Stimulated activated CD8-positive, alpha-beta memory T cell treated with anti-CD3 and anti-CD28 coated beads, Interleukin-4, amount 100 ng/mL, for 48 hours (primary cell): ENCODE results near the gene DDI2.

Experiments used
- DNase-seq: peaks from one replicate; pipeline ENCODE4 v3.0.0-alpha.2; 2020

DDI2 gene

DNA sequence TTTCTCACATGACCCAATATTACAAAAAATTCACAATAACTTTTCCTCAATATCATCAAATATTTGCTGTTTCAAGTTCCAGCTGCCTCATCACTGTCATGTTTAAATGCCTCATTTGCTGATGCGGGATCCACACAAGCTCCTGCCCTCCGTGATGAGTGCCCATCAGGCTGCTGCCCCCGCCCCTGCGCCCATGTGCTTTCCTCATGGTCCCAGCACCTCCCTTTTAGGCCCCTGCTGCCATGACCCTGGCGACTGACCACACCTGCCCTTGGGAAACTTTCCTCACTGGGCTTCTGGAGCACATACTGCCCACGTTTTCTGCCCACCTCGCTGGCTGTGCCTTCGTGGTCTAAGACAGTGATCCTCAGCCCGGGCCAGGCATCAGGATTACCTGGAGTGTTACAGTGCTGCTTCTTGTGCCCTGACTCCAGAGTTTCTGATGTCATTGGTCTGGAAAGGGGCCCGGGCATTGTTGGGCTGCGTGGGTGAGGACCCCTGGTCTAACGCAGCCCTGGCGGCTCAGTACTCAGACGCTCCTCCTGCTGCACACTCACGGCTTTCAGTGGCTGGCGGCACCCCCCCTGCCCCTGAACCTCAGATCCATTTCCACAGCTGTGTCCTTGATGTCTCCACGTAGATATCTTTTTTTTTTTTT, 87.4 kb downstream of the DDI2 start:
- no peak for DNase-seq

DNA sequence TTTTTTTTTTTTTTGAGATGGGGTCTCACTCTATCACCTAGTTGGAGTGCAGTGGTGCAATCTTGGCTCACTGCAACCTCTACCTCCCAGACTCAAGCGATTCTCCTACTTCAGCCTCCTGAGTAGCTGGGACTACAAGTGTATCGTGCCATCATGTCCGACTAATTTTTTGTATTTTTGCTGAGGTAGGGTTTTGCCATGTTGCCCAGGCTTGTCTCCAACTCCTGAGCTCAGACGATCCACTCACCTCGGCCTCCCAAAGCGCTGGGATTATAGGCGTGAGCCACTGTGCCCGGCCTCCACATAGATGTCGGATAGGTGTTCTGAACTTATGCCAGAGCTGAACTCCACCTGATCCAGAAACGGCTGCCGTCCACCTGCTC, 87.9 kb downstream of the DDI2 start:
- no peak for DNase-seq

DNA sequence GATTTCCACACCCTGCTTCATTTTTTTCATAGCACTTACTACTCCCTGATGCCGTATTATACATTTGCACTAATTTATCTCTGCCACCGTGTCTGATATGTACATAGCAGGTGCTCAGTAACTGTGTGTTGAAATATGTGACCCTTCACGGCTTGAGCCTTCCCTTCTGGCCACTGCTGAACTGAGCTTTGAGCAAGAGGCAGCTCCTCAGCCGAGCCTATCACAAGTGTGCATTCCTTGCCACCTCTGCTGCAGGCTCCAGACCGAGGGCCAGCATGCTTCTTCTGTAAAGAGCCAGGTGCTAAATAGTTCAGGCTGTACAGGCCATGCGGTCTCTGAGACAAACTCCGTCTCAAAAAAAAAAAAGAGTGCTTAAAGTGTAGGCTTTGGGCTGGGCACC, 89.5 kb downstream of the DDI2 start:
- DNase-seq = no peak

DNA sequence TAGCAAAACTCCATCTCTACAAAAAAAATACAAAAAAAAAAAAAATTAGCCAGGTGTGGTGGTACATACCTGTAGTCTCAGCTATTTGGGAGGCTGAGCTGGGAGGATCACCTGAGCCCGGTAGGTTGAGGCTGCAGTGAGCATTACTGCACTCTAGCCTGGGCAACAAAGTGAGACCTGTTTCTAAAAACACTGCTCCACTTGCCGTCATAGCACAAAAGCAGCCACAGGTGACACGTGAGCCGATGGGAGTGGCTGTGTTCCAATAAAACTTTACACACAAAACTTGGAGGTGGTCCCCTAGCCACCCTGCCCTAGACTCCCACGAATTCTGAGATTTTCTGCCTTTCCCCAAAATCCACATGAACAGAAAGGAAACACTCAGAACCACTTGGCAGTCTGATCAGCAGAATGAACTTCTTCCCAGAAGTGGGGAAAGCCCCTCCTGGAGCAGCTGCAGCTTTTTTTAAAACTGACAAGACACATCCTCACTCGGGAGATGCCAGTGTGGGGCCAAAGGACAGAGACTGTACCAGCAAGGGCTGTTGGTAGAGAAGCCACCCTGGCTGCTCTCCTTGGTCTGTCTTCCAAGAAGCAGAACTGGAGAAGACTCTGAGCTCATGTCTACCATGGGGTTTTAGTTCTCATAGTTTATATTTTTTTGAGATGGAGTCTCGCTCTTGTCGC, 90.1 kb downstream of the DDI2 start:
- DNase-seq = no peak

DNA sequence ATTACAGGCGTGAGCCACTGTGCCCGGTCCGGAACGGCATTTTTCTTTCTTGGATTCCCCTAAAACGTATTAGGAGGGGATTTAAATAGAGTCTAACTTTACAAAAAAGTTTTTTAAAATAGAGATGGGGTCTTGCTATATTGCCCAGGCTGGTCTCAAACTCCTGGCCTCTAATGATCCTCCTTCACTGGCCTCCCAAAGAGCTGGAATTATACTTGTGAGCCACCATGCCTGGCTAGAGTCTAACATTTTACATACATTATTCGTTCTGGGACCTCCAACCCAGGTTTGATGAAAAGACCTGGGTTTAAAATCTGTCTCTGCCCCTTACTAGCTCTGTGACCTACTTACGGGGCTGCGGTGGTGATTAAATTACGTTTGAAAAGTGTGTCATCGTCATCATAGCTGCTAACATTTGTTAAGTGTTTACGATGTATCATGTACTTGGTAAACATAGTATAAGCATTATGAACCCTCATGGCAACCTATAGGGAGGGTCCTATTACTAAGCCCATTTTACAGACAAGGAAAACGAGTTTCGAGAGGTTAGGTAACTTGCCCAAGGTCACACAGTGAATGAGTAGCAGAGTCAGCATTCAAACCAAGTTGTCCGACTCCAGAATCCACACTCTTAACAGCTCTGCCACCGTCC, 91.4 kb downstream of the DDI2 start:
- no peak for DNase-seq

DNA sequence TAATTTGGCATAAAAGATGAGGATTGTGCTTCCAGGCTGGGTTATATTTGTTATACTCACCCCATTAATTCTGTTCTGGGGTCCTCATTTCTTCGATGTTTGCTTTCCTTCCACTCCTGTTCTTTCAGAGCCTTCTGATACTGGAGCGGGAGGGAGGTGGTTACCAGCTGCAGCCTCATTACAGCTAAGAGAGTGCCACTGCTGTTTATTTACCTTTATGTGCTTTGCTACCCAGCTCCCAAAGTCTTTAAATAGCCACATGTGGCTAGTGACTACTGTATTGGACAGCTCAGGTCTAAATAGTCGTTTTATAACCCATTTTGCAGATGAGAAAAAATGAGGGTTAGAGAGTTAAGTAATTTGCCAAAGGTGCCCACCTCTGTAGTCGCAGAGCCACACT, 92.0 kb downstream of the DDI2 start:
- no peak for DNase-seq

DNA sequence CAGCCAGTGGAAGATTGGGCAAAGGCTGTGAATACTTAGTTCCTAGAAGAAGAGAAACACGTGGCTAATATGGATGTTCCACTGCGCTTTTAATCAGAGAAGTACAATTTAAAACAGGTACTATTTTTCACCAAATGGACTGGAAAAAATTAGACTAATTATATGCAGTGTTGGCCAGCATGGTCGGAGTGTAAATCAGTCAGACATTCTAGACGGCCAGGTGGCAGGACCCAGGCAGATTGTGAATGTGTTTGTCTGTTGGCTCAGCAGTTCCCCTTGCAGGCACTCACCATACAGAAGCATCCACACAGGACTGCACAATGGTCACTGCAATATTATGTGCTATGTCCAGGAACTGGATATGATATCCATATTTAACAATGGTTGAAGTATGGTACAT, 94.9 kb downstream of the DDI2 start:
- DNase-seq = no peak

DNA sequence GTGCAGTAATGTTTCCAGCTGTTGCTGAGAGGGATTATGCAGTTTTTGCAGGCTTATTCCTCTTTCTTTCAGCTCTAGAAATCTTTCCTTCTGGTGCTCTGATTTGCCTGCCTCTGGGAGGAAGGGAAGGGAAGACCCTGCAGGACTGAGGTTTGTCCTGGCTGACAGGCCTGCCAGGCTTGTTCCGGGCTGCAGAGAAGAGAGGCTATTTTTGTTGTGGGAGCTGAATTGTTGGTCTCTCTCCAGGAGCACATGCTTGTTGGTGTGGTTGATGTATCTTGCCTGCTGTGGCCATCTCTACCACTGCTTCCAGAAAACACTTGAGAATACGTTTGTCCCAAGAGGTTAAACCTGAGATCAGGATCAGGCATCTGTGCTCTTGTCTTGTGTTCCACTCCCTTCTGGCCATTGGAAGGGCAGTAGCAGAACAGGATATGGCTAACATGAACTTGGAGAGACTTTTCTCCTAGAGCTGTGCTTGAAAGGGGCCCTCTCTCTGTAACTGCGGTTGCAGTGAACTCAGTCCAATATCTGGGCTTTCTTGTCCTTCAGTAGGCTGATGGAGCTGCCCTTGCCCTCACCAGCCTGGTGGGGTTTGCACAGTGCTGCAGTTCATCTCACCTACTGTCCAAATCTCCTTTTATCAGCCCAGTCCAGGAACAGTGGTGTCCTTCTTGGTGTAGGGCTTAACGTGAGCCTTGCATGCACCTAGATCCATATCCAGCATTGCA, 97.3 kb downstream of the DDI2 start:
- DNase-seq = no peak

DNA sequence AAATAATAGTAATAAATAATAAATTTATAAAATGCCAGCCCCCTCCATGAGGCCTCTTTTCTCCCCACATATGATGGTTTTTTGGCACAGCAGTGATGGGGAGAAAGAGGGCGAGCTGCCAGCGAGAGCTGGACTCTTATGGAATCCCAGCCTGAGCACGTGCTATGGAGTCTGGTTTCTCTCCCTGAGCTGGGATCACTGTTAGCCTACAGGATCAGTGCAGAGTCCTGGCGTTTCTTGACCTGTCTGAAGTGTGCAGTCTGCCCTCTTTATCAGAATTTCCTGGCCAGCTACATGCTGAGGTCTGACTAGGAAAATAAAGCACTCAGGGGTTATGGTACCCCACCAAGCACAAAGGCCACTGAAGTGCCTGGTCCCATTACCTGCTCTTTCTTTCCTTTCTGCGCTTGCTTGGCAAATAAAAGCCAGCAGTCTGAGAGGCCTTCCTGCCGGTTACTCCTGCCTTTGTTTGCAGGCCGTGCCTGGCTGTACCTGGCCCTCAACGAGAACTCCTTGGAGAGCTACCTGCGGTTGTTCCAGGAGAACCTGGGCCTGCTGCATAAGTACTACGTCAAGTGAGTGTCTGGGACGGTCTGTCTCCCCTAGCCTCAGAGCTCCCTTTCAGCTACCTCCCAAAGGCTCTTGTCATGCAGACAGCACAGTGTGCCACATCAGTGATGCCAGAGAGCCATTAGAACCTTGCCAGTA, 100.3 kb downstream of the DDI2 start:
- no peak for DNase-seq

DNA sequence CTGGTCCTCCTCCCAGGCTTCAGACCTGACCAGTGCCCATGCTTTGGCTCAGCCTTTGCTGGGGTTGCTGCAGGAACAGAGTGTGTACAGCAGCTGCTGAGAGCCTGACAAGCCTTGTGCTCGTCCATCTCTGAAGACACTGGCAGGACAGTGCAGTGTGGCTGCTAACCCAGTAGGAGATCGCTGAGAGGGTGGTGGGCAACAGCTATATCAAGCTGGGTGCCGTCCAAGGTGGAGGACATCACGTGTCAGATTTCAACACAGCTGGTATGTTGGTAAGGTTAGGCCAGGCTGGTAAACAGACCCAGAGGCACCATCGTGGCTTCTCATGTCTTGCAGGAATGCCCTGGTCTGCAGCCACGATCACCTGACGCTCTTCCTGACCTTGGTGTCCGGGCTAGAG, 100.9 kb downstream of the DDI2 start:
- DNase-seq = no peak
